Suprapubic skin (tissue), 4 donors: ENCODE data around the gene FLG. TPM values are rescaled to one million over a fixed set of nuclear protein-coding genes. Genes with fewer than 3 reads are reported as not detected.

Experiments used
- DNase-seq, 2 donors: peaks; one replicate each; pipeline ENCODE4 v3.0.0-alpha.2; 2019; ENCODE audit warnings: low spot score in 2 of 2
- H3K27ac ChIP-seq: fragments of 200-600 bp; sonication (generic); one replicate; pipeline ENCODE4 v1.5.1; 2019
- H3K27me3 ChIP-seq: fragments of 200-600 bp; sonication (generic); one replicate; pipeline ENCODE4 v1.5.1; 2019
- H3K36me3 ChIP-seq: fragments of 200-600 bp; sonication (generic); one replicate; pipeline ENCODE4 v1.5.1; 2019
- H3K4me1 ChIP-seq: fragments of 200-600 bp; sonication (generic); one replicate; pipeline ENCODE4 v1.5.1; 2019
- H3K4me3 ChIP-seq: fragments of 200-600 bp; sonication (generic); one replicate; pipeline ENCODE4 v1.5.1; 2019; ENCODE audit warnings: mild to moderate bottlenecking
- H3K9me3 ChIP-seq: fragments of 200-600 bp; sonication (generic); one replicate; pipeline ENCODE4 v1.5.1; 2019
- CTCF ChIP-seq, 2 donors: fragments of 200-600 bp in 1 of 2; fragments of 450-650 bp in 1 of 2; sonication (generic) in 1 of 2; IDR thresholded peaks; one replicate each; pipeline ENCODE4 v1.5.1; 2016 to 2019; ENCODE audit warnings: antibody characterized with exemption in 2 of 2, mild to moderate bottlenecking in 1 of 2, moderate library complexity in 1 of 2
- EP300 ChIP-seq: sonication (generic); formaldehyde crosslinking; IDR thresholded peaks from one replicate; pipeline ENCODE4 v1.6.1; 2017; ENCODE audit warnings: antibody characterized with exemption
- POLR2A ChIP-seq, 2 donors: fragments of 450-650 bp; IDR thresholded peaks; one replicate each; pipeline ENCODE4 v1.6.1; 2017; ENCODE audit warnings: antibody characterized with exemption in 2 of 2, mild to moderate bottlenecking in 2 of 2, moderate library complexity in 2 of 2
- POLR2AphosphoS5 ChIP-seq, 3 donors: sonication (generic); formaldehyde crosslinking; IDR thresholded peaks; one replicate each; pipeline ENCODE4 v1.6.1; 2017; ENCODE audit warnings: antibody characterized with exemption in 3 of 3
- WGBS: methylation state at CpG from one replicate; pipeline ENCODE4 v1.1.5; 2018; 5-methylcytosine and 5-hydroxymethylcytosine counted together
- total RNA-seq, 4 donors: library from RNA; depleted of rRNA; stranded (reverse); fragments of >200 nt; gene quantifications; one replicate each; pipeline ENCODE4 v1.1.0, GENCODE V29; 2016

FLG gene
- total RNA-seq, 4 donors from 2014 or later: 734 to 2,889 (median 2,088) TPM

DNA sequence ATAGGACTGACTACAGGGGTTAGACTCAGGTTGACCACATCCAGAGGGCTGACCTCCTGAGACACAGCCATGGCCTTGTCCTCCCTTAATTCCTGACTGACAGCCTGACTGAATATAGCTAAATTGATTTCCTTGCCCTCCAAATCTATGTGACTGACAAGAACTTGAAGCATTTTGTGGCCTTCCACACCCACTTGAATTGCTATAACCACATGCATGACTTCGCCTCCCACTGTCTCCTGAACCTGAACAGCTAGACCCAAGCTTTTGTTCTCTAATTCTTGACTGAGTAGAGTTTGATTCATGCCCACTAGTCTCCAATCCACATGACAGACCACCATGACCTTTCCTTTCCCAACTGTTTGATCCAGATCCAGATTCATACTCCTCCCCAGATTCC lies 31.7 kb upstream of the FLG start:
- H3K27me3 ChIP-seq: no peaks in the 10 kb centered on the region
- no peaks in the 10 kb centered on the region for H3K36me3 ChIP-seq
- DNase-seq: no peak
- H3K4me1 ChIP-seq: no peaks in the 10 kb centered on the region
- no peak overlapping the region for H3K27ac ChIP-seq
- H3K4me3 ChIP-seq: no peak overlapping the region
- WGBS: 38% methylated on average over 1 of the region's 1 CpG
- H3K9me3 ChIP-seq: no peaks in the 10 kb centered on the region
- TF ChIP-seq POLR2A (IDR thresholded peaks at IDR 0.05) (no peak), POLR2AphosphoS5 (IDR thresholded peaks at IDR 0.05) (no peak), EP300 (no peak), CTCF (IDR thresholded peaks at IDR 0.05) (no peak)

DNA sequence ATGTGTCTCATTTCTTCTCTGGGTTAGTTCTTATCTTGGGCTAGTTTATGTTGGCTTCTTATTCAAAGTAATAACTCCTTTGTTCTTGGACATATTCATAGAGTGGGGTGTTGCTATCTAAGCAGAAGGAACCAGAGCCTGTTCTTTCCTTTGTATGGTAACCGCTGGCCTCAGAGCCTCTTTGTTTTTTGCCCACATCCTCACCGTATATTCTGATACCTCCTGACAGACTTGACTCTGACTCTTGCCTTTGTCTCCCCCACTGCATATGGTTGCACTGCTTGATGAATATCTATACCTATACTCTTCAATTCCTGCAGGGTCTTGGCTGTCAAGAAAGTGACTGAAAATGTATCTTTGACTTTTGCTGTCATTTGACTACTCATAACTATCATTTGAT lies 24.6 kb upstream of the FLG start:
- no peak for DNase-seq
- Histone ChIP-seq H3K4me1 (no peaks in the 10 kb centered on the region), H3K4me3 (no peak overlapping the region), H3K27me3 (no peaks in the 10 kb centered on the region), H3K36me3 (no peaks in the 10 kb centered on the region), H3K27ac (no peak overlapping the region), H3K9me3 (no peaks in the 10 kb centered on the region)
- TF ChIP-seq CTCF (IDR thresholded peaks at IDR 0.05): no peak
- no peak for TF ChIP-seq EP300
- no peak for TF ChIP-seq POLR2A (IDR thresholded peaks at IDR 0.05)
- TF ChIP-seq POLR2AphosphoS5 (IDR thresholded peaks at IDR 0.05): no peak
- 95% methylated on average over 2 of the region's 2 CpGs for WGBS

GRCh38 chr1:152348447-152348846 lies 23.4 kb upstream of the FLG start:
- TF ChIP-seq CTCF (IDR thresholded peaks at IDR 0.05) (no peak), EP300 (no peak)
- DNase-seq: no peak
- no peak overlapping the region for H3K4me3 ChIP-seq
- no peaks in the 10 kb centered on the region for H3K27me3 ChIP-seq
- no peaks in the 10 kb centered on the region for H3K36me3 ChIP-seq
- WGBS: 49% methylated on average over 1 of the region's 1 CpG
- H3K27ac ChIP-seq: no peak overlapping the region
- H3K9me3 ChIP-seq: no peaks in the 10 kb centered on the region
- H3K4me1 ChIP-seq: no peaks in the 10 kb centered on the region

GRCh38 chr1:152347116-152347728 lies 22.2 kb upstream of the FLG start:
- no peak overlapping the region for H3K27ac ChIP-seq
- no peak overlapping the region for H3K4me3 ChIP-seq
- TF ChIP-seq CTCF (IDR thresholded peaks at IDR 0.05): peak; percentile 70 to 72
- no peak for TF ChIP-seq EP300
- WGBS: 15% methylated on average over 8 of the region's 8 CpGs
- no peaks in the 10 kb centered on the region for H3K9me3 ChIP-seq
- no peaks in the 10 kb centered on the region for H3K27me3 ChIP-seq
- H3K4me1 ChIP-seq: no peaks in the 10 kb centered on the region
- H3K36me3 ChIP-seq: no peaks in the 10 kb centered on the region
- no peak for DNase-seq

DNA sequence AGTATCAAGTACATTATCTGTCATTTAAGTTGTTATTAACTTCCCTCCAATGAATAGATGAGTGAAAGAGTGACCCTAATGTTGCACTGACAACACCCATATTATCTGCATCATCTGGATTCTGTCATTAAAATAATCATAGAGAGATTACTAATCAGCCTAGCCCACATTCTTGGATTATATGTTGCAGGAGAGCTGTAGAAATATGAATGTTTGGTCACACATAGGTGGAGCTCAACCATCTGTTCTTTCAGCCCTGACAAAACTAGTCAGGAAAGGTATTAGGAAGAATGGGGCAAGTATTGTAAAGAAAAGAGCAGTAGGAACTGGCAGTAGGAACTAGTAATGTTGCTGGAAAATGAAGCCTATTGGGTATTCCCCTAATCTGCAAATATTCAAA lies 19.4 kb upstream of the FLG start:
- Histone ChIP-seq H3K4me1 (no peaks in the 10 kb centered on the region), H3K27me3 (no peaks in the 10 kb centered on the region), H3K36me3 (no peaks in the 10 kb centered on the region), H3K9me3 (no peaks in the 10 kb centered on the region), H3K4me3 (no peak overlapping the region), H3K27ac (no peak overlapping the region)
- TF ChIP-seq POLR2AphosphoS5 (IDR thresholded peaks at IDR 0.05): no peak
- no peak for TF ChIP-seq EP300
- TF ChIP-seq CTCF (IDR thresholded peaks at IDR 0.05): no peak
- no peak for TF ChIP-seq POLR2A (IDR thresholded peaks at IDR 0.05)
- no peak for DNase-seq
